Measurements from ENCODE around the gene ZDHHC14.

GRCh38 chr6:157629220-157629619, 248.2 kb downstream of the ZDHHC14 start:
- TF ChIP-seq CTCF (optimal IDR thresholded peaks at IDR 0.05 in 1 of 3, IDR thresholded peaks at IDR 0.05 in 1 of 3, conservative IDR thresholded peaks at IDR 0.05 in 1 of 3; ENCODE audit: extremely low read depth in 1 of 3, insufficient read depth in 2 of 3, low read length in 3 of 3), result no peak
- TF ChIP-seq EZH2 (IDR thresholded peaks at IDR 0.05; ENCODE audit: low read length), result no peak
